OCI-LY1 (cell line): ENCODE measurements around the gene DOK4.

Experiments
- EZH2 ChIP-seq: fragments of 200-600 bp; sonication (generic), shearing (Covaris generic); IDR thresholded peaks from 2 replicates; pipeline ENCODE4 v1.8.0; 2017; ENCODE audit warnings: borderline replicate concordance, mixed run types, mild to moderate bottlenecking, antibody characterized with exemption, low read length, moderate library complexity, mixed read lengths
- TF ChIP-seq, protein P1 (sequence below): fragments of 200-600 bp; sonication (generic), shearing (Covaris generic); IDR thresholded peaks from 2 replicates; pipeline ENCODE4 v1.5.1; 2017; ENCODE audit warnings: mild to moderate bottlenecking, antibody characterized with exemption, low read length, moderate library complexity, mixed read lengths

DNA sequence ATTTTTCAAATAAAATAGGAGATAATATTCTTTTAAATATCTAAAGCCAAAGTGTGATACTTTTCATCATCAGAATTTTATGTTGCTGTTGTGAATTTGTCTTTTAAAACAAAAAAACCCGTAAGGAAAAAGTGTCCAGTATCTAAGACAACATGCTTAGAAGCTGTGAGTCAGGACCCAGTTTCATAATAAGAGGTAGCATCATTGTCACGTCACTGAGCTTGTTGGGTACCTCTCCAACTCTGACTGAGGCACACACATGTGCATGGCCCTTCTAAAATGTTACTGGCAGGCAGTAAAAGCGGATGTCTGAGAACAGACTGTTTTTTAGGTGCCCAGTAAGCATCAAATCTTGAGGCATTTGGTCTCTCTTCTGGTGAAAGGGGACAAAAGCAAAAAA is 41.6 kb downstream of the DOK4 start:
- TF ChIP-seq, protein P1, sequence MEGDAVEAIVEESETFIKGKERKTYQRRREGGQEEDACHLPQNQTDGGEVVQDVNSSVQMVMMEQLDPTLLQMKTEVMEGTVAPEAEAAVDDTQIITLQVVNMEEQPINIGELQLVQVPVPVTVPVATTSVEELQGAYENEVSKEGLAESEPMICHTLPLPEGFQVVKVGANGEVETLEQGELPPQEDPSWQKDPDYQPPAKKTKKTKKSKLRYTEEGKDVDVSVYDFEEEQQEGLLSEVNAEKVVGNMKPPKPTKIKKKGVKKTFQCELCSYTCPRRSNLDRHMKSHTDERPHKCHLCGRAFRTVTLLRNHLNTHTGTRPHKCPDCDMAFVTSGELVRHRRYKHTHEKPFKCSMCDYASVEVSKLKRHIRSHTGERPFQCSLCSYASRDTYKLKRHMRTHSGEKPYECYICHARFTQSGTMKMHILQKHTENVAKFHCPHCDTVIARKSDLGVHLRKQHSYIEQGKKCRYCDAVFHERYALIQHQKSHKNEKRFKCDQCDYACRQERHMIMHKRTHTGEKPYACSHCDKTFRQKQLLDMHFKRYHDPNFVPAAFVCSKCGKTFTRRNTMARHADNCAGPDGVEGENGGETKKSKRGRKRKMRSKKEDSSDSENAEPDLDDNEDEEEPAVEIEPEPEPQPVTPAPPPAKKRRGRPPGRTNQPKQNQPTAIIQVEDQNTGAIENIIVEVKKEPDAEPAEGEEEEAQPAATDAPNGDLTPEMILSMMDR: no peak
- no peak for TF ChIP-seq EZH2
